ENCODE measurements around the gene NSMF.
A peak's percentile ranks its signal among the peaks of the same experiment; 100 is the strongest.
"Not testable (repeated sequence)": the region's sequence is repeated elsewhere in the genome, so short reads cannot be mapped to it uniquely, and the experiment has no call there.

Gene NSMF

GRCh38 chr9:137458194-137459151, 661 bp downstream of the NSMF start:
- DNase-seq (ENCODE audit: low read depth), result no peak

- DNase-seq (ENCODE audit: low read depth), result no peak
Measured at GRCh38 chr9:137457406-137458193, 1.5 kb downstream of the NSMF start.

GRCh38 chr9:137456864-137457405, 2.2 kb downstream of the NSMF start:
- DNase-seq (ENCODE audit: low read depth), result no peak

GRCh38 chr9:137456061-137456863, 2.9 kb downstream of the NSMF start:
- peak; percentile 74 for DNase-seq (ENCODE audit: low read depth)

GRCh38 chr9:137455359-137455991, 3.7 kb downstream of the NSMF start:
- no peak for DNase-seq (ENCODE audit: low read depth)

GRCh38 chr9:137454597-137455358, 4.4 kb downstream of the NSMF start:
- DNase-seq (ENCODE audit: low read depth), result no peak

GRCh38 chr9:137454145-137454596, 5.0 kb downstream of the NSMF start:
- DNase-seq (ENCODE audit: low read depth), result no peak

GRCh38 chr9:137453643-137454081, 5.5 kb downstream of the NSMF start:
- peak; percentile 69 for DNase-seq (ENCODE audit: low read depth)

GRCh38 chr9:137452761-137453642, 6.1 kb downstream of the NSMF start:
- DNase-seq (ENCODE audit: low read depth), result no peak

- DNase-seq (ENCODE audit: low read depth), result no peak
Measured at GRCh38 chr9:137452006-137452760, 7.0 kb downstream of the NSMF start.

GRCh38 chr9:137451264-137452005, 7.7 kb downstream of the NSMF start:
- DNase-seq (ENCODE audit: low read depth), result not testable (repeated sequence)

- DNase-seq (ENCODE audit: low read depth), result not testable (repeated sequence)
Measured at GRCh38 chr9:137450539-137451222, 8.5 kb downstream of the NSMF start.

GRCh38 chr9:137449931-137450538, 9.1 kb downstream of the NSMF start:
- no peak for DNase-seq (ENCODE audit: low read depth)

GRCh38 chr9:137449081-137449844, 9.9 kb downstream of the NSMF start:
- DNase-seq (ENCODE audit: low read depth), result no peak

GRCh38 chr9:137448602-137448962, 10.6 kb downstream of the NSMF start:
- no peak for DNase-seq (ENCODE audit: low read depth)
